Loucy (cell line): Measurements from ENCODE around the gene LRFN4.

Source experiments
- H2AFZ ChIP-seq: fragments of 200-600 bp; sonication (generic); 2 replicates; pipeline ENCODE4 v1.6.0; 2016; ENCODE audit warnings: antibody characterized with exemption, mild to moderate bottlenecking, low read length, moderate library complexity
- H3F3A ChIP-seq: fragments of 200-600 bp; 2 replicates; pipeline ENCODE4 v1.6.0; 2016; ENCODE audit warnings: antibody characterized with exemption, low read depth, mild to moderate bottlenecking
- H3K27me3 ChIP-seq: fragments of 200-600 bp; sonication (generic); 2 replicates; pipeline ENCODE4 v1.6.1; 2014; ENCODE audit warnings: low read length, mild to moderate bottlenecking; ENCODE audit not compliant: insufficient read depth, poor library complexity, severe bottlenecking
- H3K36me3 ChIP-seq: fragments of 200-600 bp; sonication (generic); 2 replicates; pipeline ENCODE4 v1.6.1; 2016; ENCODE audit warnings: low read length; ENCODE audit not compliant: insufficient read depth
- H3K4me1 ChIP-seq: fragments of 200-600 bp; sonication (generic); 2 replicates; pipeline ENCODE4 v1.5.1; 2014; ENCODE audit warnings: low read length, mild to moderate bottlenecking; ENCODE audit not compliant: insufficient read depth, poor library complexity, severe bottlenecking
- H3K4me2 ChIP-seq: fragments of 200-600 bp; sonication (generic); 2 replicates; pipeline ENCODE4 v1.6.0; 2014; ENCODE audit warnings: antibody characterized with exemption, low read length, low read depth, mild to moderate bottlenecking; ENCODE audit not compliant: poor library complexity, severe bottlenecking
- H3K4me3 ChIP-seq: fragments of 200-600 bp; sonication (generic); 2 replicates; pipeline ENCODE4 v1.5.1; 2014; ENCODE audit warnings: low read length, mild to moderate bottlenecking, mixed read lengths; ENCODE audit not compliant: poor library complexity, severe bottlenecking
- H3K79me2 ChIP-seq: fragments of 200-600 bp; sonication (generic); 2 replicates; pipeline ENCODE4 v1.6.1; 2014; ENCODE audit warnings: low read length; ENCODE audit not compliant: insufficient read depth
- H3K9ac ChIP-seq: fragments of 200-600 bp; sonication (generic); 2 replicates; pipeline ENCODE4 v1.6.0; 2014; ENCODE audit warnings: mild to moderate bottlenecking, low read depth, low read length, moderate library complexity; ENCODE audit not compliant: poor library complexity, severe bottlenecking
- H3K9me2 ChIP-seq: fragments of 200-600 bp; sonication (generic); replicated peaks from 2 replicates; pipeline ENCODE4 v1.6.1; 2016; ENCODE audit warnings: low read depth, low read length, mixed read lengths
- H3K9me3 ChIP-seq: fragments of 200-600 bp; sonication (generic); 2 replicates; pipeline ENCODE4 v1.6.1; 2014; ENCODE audit warnings: mild to moderate bottlenecking, antibody characterized with exemption, low read length, low read depth; ENCODE audit not compliant: insufficient read depth
- H4K20me1 ChIP-seq: fragments of 200-600 bp; sonication (generic); 2 replicates; pipeline ENCODE4 v1.6.0; 2014; ENCODE audit warnings: antibody characterized with exemption, low read length, mild to moderate bottlenecking; ENCODE audit not compliant: insufficient read depth, poor library complexity, severe bottlenecking
- EZH2phosphoT487 ChIP-seq: fragments of 200-600 bp; IDR thresholded peaks from 2 replicates; pipeline ENCODE4 v1.6.1; 2018; ENCODE audit warnings: antibody characterized with exemption, mild to moderate bottlenecking, moderate library complexity, borderline replicate concordance
- TF ChIP-seq, protein P1 (sequence below): fragments of 200-600 bp; sonication (generic); conservative IDR thresholded peaks from 2 replicates; pipeline ENCODE4 v1.5.1; 2014; ENCODE audit warnings: mild to moderate bottlenecking, antibody characterized with exemption, low read length

LRFN4 gene

DNA sequence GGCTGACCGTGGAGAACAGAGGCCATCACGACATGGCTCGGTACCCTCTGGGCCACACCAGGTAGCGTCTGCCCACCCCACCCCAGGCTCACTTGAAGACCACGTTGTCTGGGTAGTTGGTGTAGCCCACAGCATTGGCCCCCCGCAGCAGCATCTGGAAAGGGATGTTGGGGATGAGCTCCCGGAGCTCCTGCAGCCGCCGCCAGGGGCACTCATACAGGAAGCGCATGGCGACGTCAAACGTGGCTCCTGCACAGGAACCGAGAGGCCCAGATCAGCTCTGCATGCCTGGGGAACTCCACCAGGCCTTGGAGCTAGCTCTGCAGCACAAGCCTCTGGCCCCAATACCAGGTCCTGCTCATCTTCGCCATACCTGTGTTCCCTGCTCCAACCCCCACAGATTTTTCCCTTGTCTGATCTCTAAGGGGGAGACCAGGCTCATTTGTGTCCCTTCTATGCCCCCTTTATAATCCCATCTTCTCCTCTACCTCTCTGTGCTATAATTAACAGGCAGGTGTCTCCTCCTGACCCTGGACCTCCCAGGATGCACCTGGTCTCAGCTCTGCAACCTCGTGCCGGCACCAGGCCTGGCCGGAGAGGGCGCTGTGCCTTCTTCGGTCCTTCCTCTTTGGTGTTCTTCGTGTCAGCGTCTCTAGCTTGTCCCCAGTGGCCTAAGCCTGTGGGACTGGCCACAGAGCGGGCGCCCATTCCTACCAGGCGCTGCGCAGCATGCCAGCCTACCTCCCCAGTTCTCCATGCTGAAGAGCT, 5.0 kb upstream of the LRFN4 start:
- no peak overlapping the region for H2AFZ ChIP-seq
- TF ChIP-seq EZH2phosphoT487: no peak
- TF ChIP-seq, protein P1, sequence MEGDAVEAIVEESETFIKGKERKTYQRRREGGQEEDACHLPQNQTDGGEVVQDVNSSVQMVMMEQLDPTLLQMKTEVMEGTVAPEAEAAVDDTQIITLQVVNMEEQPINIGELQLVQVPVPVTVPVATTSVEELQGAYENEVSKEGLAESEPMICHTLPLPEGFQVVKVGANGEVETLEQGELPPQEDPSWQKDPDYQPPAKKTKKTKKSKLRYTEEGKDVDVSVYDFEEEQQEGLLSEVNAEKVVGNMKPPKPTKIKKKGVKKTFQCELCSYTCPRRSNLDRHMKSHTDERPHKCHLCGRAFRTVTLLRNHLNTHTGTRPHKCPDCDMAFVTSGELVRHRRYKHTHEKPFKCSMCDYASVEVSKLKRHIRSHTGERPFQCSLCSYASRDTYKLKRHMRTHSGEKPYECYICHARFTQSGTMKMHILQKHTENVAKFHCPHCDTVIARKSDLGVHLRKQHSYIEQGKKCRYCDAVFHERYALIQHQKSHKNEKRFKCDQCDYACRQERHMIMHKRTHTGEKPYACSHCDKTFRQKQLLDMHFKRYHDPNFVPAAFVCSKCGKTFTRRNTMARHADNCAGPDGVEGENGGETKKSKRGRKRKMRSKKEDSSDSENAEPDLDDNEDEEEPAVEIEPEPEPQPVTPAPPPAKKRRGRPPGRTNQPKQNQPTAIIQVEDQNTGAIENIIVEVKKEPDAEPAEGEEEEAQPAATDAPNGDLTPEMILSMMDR: peak; percentile 37
- no peaks in the 10 kb centered on the region for H4K20me1 ChIP-seq
- no peaks in the 10 kb centered on the region for H3K9me2 ChIP-seq
- no peaks in the 10 kb centered on the region for H3K27me3 ChIP-seq
- no peaks in the 10 kb centered on the region for H3K9me3 ChIP-seq
- no peak overlapping the region for H3K9ac ChIP-seq
- H3K79me2 ChIP-seq: peaks cover 10% of the 10 kb centered on the region; the same call in 1 of the 2 replicates
- no peak overlapping the region for H3K4me2 ChIP-seq
- H3K4me1 ChIP-seq: peaks cover 15% of the 10 kb centered on the region
- peaks cover 13% of the 10 kb centered on the region; the same call in 1 of the 2 replicates for H3K36me3 ChIP-seq
- no peak overlapping the region for H3K4me3 ChIP-seq
- no peaks in the 10 kb centered on the region for H3F3A ChIP-seq

DNA sequence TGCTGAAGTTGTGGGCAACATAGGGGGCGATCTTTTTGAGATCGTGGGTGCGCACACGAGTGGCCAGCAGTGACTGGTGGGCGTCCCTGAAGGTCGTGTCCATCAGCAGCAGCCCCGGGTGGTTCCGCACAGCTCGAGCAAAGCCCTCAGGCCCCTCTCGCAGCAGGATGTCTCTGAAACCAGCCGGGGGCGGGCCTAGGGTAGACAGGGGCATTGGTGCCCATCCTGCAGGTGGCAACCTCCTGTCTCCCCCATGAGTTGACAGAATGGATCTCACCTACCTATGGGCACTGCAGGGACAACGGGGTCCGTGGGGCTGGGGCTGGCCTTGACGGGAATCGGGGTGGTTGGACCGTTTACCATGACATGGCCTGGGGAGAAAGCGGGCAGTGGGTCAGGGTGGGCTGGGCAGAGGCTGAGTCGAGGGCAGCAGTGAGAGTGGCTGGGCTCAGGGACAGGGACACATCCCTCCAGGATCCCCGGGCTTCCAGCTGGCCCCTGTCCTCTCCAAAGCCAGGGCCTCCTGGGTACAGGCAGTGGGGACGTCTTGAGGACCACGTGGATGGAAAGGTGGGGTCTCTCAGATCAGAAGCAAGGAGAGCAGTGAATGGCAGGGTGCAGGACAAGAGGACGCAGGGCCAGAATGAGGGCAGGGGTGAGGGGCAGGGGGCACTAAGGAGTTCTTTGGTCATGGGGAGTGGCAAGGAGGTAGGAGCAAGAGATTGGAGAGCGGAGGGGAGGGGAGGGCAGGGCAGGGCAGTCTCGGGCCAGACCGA, 4.2 kb upstream of the LRFN4 start:
- Histone ChIP-seq H3K36me3 (peaks cover 10% of the 10 kb centered on the region; the same call in 1 of the 2 replicates), H3K27me3 (no peaks in the 10 kb centered on the region), H4K20me1 (no peaks in the 10 kb centered on the region), H3K4me1 (peaks cover 19% of the 10 kb centered on the region), H3K4me2 (no peak overlapping the region), H3K9me3 (no peaks in the 10 kb centered on the region), H3K9me2 (no peaks in the 10 kb centered on the region), H3K4me3 (no peak overlapping the region), H2AFZ (no peak overlapping the region), H3F3A (no peaks in the 10 kb centered on the region), H3K79me2 (peaks cover 16% of the 10 kb centered on the region), H3K9ac (no peak overlapping the region)
- TF ChIP-seq, protein P1: no peak; the same call in 1 of the 2 replicates
- no peak for TF ChIP-seq EZH2phosphoT487

DNA sequence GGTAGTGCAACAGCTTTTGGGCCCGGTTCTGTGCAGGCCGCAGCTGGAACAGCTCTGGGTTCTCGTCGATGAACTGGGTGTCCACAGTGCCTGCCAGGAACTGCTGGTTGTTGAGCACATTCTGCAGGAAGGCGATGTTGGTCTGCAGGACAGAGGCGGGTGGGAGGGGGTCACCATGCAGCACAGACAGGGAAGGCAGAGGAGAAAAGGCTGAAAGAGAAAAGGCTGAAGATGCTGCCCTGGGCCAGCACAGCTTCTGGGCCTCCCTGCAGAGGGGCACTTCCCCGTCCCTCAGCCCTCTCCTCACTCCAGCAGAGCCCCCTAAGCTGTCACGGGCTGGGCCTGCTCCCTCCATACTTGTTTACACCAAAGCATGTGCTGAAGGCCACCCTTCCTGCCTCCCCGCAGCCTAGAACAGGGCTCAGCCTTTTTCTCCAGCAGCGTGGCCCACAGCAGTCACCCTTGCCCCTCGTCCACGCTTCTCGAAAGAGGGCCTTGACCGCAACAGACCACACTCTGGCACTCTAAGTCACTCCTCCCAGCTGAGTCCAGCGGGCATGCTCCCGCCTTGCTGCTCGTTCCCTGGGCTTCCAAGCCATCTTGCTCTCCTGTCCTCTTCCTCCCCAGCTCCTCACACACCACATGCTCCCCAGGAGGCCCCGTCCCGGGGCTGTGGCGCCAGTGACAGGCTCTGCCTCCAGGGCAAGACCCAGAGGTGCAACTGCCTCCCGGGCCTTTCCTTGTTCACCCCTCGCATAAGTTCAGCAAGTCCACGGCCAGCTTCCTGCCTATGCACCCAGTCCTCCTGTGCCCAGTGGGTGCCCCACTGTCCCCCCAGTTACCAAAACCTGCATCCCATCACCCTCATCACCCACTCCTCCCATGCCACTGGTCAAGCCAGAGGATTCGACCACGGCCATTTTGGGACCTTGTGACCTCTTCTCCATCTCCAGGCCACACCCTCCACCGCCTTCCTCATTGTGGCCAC, 3.3 kb upstream of the LRFN4 start:
- Histone ChIP-seq H3K36me3 (peaks cover 6% of the 10 kb centered on the region; the same call in 1 of the 2 replicates), H3K4me2 (no peak overlapping the region), H3K9ac (no peak overlapping the region), H3K4me3 (no peak overlapping the region), H4K20me1 (peaks cover 5% of the 10 kb centered on the region), H3F3A (no peaks in the 10 kb centered on the region), H3K79me2 (peaks cover 25% of the 10 kb centered on the region), H2AFZ (no peak overlapping the region), H3K9me3 (no peaks in the 10 kb centered on the region), H3K27me3 (no peaks in the 10 kb centered on the region), H3K4me1 (peaks cover 21% of the 10 kb centered on the region), H3K9me2 (no peaks in the 10 kb centered on the region)
- TF ChIP-seq EZH2phosphoT487: no peak
